HAP-1 (cell line): ENCODE measurements around the gene SF3A1.

Experiments used
- DNase-seq, 2 experiments: peaks; one replicate each; pipeline ENCODE4 v3.0.0-alpha.2; 2016 to 2020; ENCODE audit warnings: low spot score in 2 of 2
- H3K27me3 ChIP-seq: fragments of 250-450 bp; sonication (Bioruptor Pico); 2 replicates; pipeline ENCODE4 v1.5.1; 2020; ENCODE audit warnings: low read depth, mild to moderate bottlenecking, moderate library complexity
- H3K36me3 ChIP-seq: fragments of 250-450 bp; sonication (Bioruptor Pico); replicated peaks from 2 replicates; pipeline ENCODE4 v1.5.1; 2020; ENCODE audit warnings: mild to moderate bottlenecking
- H3K4me1 ChIP-seq: fragments of 250-450 bp; sonication (Bioruptor Pico); 2 replicates; pipeline ENCODE4 v1.5.1; 2020; ENCODE audit warnings: mild to moderate bottlenecking
- H3K4me3 ChIP-seq: fragments of 250-450 bp; sonication (Bioruptor Pico); 2 replicates; pipeline ENCODE4 v1.5.1; 2020; ENCODE audit warnings: mild to moderate bottlenecking, moderate library complexity
- H3K9me3 ChIP-seq: fragments of 250-450 bp; sonication (Bioruptor Pico); 2 replicates; pipeline ENCODE4 v1.5.1; 2020; ENCODE audit warnings: mild to moderate bottlenecking, moderate library complexity
- in situ Hi-C: fragments of 300-500 bp; cut with MboI; formaldehyde crosslinking; loops from 3 replicates; pipeline ENCODE4 v1.14.3; 2020; ENCODE audit warnings: low sequenced_read_pairs, inconsistent platforms, mixed read lengths

Gene SF3A1

DNA sequence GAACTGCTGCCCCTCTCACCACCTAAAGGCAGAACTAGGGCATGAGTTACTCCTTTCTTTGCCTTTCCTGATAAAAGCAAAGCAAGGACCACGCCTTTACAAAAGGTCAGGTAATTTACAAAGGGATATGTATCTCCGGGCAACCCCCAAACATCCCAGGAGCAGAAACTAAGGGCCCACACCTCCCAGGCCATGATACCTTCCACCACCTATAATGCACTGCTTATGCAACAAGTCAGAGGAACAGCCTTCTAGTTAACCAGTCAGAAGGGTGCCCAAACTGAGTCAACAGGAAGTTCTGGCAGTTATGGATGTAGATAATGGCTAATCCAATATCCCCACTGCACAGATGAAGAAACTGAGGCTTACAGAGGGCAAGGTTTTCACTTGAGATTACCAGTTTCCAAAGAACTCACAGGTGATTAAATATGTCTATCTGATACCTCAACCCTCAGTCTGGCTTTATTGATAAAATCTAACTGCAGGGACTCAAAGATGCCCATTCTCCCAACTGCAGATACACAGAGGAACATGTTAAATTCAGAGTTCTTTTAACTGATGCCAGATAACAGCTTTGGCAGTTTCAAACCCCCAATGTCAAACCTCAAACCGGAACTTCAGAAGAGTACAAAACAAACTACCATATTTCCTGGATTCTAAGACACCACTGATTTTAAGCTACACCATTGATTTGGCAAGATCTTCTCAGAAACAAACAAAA is 50.6 kb downstream of the SF3A1 start:
- no peak for DNase-seq
- Histone ChIP-seq H3K4me3 (no peak overlapping the region), H3K4me1 (no peaks in the 10 kb centered on the region), H3K9me3 (no peaks in the 10 kb centered on the region), H3K27me3 (no peaks in the 10 kb centered on the region), H3K36me3 (no peaks in the 10 kb centered on the region)
- in situ Hi-C loops = no loop called here

GRCh38 chr22:30305519-30305905 is 51.2 kb downstream of the SF3A1 start:
- Histone ChIP-seq H3K4me1 (no peaks in the 10 kb centered on the region), H3K36me3 (no peaks in the 10 kb centered on the region), H3K4me3 (no peak overlapping the region), H3K27me3 (no peaks in the 10 kb centered on the region), H3K9me3 (no peaks in the 10 kb centered on the region)
- no peak for DNase-seq
- in situ Hi-C loops = no loop called here

DNA sequence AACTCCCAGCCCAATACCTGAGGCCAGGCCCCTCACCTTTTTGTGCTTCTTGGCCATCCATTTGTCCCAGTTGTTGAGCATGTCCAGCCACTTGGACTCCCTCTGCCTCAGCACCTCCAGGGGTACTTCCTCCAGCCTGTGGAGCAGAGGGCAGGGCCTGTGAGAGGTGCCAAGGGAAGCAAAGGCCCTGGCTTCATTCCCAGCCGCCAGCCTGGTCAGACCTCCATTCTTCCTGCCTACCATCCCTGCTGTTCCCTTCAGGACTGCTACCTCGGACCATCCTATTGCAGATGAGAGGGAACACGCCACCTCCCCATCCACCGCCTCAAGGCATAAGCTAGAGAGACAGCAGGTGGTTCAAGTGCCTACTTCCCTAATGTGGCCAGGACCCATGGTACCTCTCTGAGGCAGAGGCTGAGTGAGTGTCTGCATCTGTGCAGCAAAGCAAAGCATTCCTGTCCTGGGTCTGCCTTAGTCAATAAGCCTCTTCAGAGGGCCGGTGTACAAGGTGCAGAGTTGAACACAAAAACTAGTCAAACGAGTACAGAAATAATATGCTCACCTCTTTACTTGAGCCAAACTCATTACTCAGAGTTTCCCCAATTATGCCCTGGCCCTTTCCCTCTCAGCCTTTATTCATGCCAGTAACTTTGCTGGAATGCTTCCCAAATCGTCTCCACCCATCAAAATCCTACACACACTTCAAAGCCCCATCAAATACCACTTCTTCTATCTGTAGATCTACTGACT is 52.0 kb downstream of the SF3A1 start:
- no peak for DNase-seq
- H3K4me1 ChIP-seq = no peaks in the 10 kb centered on the region
- in situ Hi-C loops = no loop called here
- H3K4me3 ChIP-seq = no peak overlapping the region
- no peaks in the 10 kb centered on the region for H3K9me3 ChIP-seq
- H3K27me3 ChIP-seq = no peaks in the 10 kb centered on the region
- H3K36me3 ChIP-seq = no peaks in the 10 kb centered on the region

DNA sequence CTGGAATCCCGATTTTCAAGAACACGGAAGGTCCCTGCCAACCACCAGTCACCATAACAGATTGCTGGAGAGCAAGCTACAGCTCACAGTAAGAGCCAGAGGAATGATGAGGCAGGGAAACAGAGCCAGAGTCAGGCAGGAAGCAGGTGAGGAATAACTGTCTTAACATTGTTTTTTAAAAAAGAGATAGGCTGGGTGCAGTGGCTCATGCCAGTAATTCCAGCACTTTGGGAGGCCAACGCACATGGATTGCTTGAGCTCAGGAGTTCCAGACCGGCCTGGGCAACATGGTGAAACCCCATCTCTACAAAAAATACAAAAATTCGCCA is 53.9 kb downstream of the SF3A1 start:
- H3K4me1 ChIP-seq = no peaks in the 10 kb centered on the region

DNA sequence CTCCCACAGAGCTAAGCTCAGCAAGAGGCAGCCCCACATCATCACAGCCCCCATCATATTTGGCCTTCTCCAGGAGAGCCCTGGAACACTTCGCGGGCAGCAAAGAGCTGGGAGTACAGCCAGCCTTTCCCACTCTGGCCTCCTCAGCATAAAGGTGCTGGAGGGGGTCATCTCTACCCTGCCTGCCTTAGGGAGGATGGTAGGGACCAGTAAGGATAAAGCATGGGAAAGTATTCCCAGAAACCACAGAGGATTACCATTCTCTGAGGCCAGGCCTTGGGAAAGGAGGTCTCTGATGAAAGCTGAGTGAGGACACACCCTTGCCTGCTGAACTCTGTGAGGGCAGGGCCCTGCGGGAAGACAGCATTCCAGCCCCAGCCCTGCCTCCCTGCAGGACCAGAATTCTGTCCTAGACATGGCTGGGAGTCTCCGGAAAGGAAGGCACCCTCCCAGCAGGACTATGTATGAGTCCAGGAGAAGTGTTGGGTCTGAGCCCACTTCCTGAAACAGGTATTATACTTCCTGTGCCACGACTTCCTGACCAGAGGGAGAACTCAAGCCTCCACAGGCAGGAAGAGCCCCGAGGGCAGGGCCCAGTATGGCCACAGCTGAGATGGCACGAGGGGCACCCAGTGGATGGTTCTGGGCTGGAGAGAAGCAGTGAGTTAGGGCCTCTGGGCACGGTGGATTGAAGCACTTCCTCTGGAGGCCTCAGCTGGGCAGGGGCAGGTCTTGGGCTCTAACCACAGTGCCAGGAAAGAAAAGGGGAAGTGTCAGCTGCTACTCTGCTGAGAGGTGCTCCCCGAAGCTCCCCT is 54.5 kb downstream of the SF3A1 start:
- no peaks in the 10 kb centered on the region; the same call in none of the 2 replicates for H3K36me3 ChIP-seq
- no peaks in the 10 kb centered on the region for H3K4me1 ChIP-seq
- H3K9me3 ChIP-seq = no peaks in the 10 kb centered on the region
- H3K27me3 ChIP-seq = no peaks in the 10 kb centered on the region
- H3K4me3 ChIP-seq = no peak overlapping the region
- in situ Hi-C loops = no loop called here
- no peak for DNase-seq

More for the DNA sequence above, 53.9 kb downstream of the SF3A1 start:
- no peak for DNase-seq
- Histone ChIP-seq H3K4me3 (no peak overlapping the region), H3K27me3 (no peaks in the 10 kb centered on the region), H3K9me3 (no peaks in the 10 kb centered on the region), H3K36me3 (no peaks in the 10 kb centered on the region; the same call in none of the 2 replicates)
- in situ Hi-C loops = no loop called here

DNA sequence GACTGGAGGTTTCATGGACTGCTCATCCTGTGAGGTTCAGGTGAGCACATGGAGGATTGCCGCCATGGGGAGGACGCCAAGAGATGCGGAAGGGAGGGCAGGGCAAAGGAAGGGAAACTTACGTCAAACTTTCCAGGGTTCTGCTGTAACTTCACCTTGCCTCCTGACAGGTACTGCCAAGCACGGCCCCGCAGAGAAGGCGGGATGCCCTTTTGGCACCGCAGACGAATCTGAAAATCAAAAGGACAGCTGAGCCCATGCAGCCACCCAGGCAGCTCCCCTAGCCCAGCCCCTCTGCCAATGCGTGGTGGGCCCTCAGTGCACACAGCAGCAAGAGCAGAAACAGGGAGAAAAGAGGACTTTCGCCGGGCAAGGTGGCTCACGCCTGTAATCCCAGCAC is 57.4 kb downstream of the SF3A1 start:
- no peak overlapping the region for H3K4me3 ChIP-seq
- no peaks in the 10 kb centered on the region for H3K4me1 ChIP-seq
- in situ Hi-C loops = no loop called here
- DNase-seq = no peak
- no peaks in the 10 kb centered on the region for H3K9me3 ChIP-seq
- no peaks in the 10 kb centered on the region for H3K27me3 ChIP-seq
- H3K36me3 ChIP-seq = no peaks in the 10 kb centered on the region; the same call in none of the 2 replicates

GRCh38 chr22:30297991-30298701 is 58.5 kb downstream of the SF3A1 start:
- no peak for DNase-seq
- H3K36me3 ChIP-seq = peaks cover 5% of the 10 kb centered on the region
- no peaks in the 10 kb centered on the region for H3K4me1 ChIP-seq
- in situ Hi-C loops = no loop called here
- no peak overlapping the region for H3K4me3 ChIP-seq
- H3K27me3 ChIP-seq = no peaks in the 10 kb centered on the region
- H3K9me3 ChIP-seq = no peaks in the 10 kb centered on the region

DNA sequence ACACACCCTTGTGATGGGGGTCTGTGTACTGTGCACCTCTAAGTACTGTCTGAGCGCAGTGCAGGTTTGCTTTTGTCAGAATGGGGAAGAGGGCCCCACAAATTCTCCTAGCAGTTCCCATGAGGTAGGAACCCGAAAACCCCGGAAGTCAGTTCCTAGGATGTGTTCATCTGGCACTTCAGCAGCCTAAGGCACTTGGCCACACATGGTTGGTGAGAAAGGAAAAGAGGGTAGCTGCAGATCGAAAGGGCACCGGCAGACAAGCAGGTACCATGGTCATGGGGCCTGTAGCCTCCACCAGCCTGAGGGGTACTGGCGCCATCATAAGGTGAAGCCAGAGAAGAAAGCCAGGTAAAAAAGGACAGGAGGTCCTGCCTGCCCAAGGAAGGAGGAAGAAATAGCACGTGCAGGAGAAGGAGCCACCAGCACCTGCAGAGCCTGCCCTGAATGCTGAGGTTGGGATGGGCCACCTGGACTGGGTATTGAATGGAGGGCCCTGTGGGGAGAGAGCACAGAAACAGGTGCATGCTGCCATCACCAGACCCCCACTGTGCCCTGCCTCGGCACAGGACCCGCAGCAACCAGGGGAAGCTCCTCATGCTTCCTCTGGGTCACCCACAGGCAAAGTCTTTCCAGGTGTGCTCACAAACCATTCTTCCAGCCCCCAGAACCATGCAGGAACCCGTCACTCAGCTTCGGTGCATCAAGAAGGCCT is 59.3 kb downstream of the SF3A1 start:
- DNase-seq = no peak
- no peaks in the 10 kb centered on the region for H3K27me3 ChIP-seq
- in situ Hi-C loops = no loop called here
- H3K4me1 ChIP-seq = no peaks in the 10 kb centered on the region
- H3K4me3 ChIP-seq = no peak overlapping the region
- H3K36me3 ChIP-seq = peaks cover 7% of the 10 kb centered on the region
- no peaks in the 10 kb centered on the region for H3K9me3 ChIP-seq

DNA sequence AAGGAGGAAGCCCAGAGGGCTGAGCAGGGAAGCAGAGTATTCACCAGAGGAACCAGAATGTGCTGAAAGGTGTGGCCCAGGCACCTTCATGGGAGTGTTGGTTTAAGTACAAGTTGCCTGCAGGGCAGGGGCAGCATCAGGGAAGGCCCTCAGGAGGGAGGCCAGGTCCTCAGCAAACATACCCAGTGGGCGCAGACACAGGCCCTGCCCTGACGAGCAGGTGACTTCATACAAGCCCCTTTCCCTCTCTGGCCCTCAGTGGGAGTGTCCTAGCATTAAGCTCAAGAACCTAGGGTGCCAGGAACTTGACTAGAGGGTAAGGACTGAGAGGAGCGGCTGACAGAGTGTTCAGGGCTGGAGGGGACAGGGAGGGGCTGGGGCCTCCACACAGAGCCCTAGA is 59.9 kb downstream of the SF3A1 start:
- in situ Hi-C loops = no loop called here
- H3K4me1 ChIP-seq = no peaks in the 10 kb centered on the region
- peaks cover 7% of the 10 kb centered on the region for H3K36me3 ChIP-seq
- DNase-seq = no peak
- no peak overlapping the region for H3K4me3 ChIP-seq
- no peaks in the 10 kb centered on the region for H3K27me3 ChIP-seq
- H3K9me3 ChIP-seq = no peaks in the 10 kb centered on the region

DNA sequence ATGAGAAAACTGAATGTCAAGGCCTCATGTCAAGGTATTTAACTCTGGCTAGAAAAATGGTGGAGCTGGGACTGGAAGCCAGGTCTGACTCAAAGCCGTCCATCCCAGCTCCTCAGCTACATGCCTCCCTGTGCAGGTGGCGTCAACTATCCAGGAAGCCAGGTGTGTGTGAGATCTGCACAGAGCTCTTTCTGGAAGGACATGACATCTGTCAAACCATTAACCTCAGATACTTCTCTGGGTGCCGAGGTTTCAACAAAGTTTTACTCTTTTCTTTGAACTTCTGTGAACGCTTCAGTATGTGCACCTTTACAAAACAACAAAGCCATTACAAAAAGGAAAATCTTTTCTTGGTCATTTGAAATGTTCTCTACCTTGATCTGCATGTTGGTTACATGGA is 60.4 kb downstream of the SF3A1 start:
- no peak overlapping the region for H3K4me3 ChIP-seq
- H3K27me3 ChIP-seq = no peaks in the 10 kb centered on the region
- H3K4me1 ChIP-seq = no peaks in the 10 kb centered on the region
- peaks cover 7% of the 10 kb centered on the region for H3K36me3 ChIP-seq
- in situ Hi-C loops = no loop called here
- no peak for DNase-seq
- H3K9me3 ChIP-seq = no peaks in the 10 kb centered on the region

DNA sequence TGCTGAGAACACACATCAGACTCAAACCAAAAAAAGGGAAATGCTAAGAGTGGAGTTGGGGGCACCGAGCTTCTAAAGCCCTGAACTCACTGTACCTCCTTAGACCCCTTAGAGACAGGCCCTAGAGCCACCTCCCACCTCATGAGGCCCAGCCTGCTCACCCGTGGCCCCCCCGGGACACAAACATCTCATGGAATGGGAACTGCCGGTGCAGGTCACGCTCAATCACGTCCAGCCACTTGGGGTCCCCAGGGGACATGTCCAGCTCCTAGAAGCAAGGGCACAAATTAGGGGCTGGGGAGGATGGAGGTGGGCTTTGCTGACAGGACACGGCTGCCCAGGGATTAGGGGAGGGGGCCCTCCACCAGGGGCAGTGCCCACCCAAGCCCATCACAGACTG is 61.1 kb downstream of the SF3A1 start:
- Histone ChIP-seq H3K4me1 (no peaks in the 10 kb centered on the region), H3K36me3 (peaks cover 7% of the 10 kb centered on the region), H3K9me3 (no peaks in the 10 kb centered on the region), H3K4me3 (no peak overlapping the region), H3K27me3 (no peaks in the 10 kb centered on the region)
- in situ Hi-C loops = no loop called here
- no peak for DNase-seq

- in situ Hi-C loops = no loop called here
- Histone ChIP-seq H3K4me3 (no peak overlapping the region), H3K9me3 (no peaks in the 10 kb centered on the region), H3K4me1 (peaks cover 3% of the 10 kb centered on the region), H3K27me3 (no peaks in the 10 kb centered on the region), H3K36me3 (peaks cover 7% of the 10 kb centered on the region)
- DNase-seq = no peak
These were observed 61.9 kb downstream of the SF3A1 start for GRCh38 chr22:30294830-30295229.

GRCh38 chr22:30294066-30294465 is 62.6 kb downstream of the SF3A1 start:
- Histone ChIP-seq H3K4me1 (peaks cover 4% of the 10 kb centered on the region), H3K9me3 (no peaks in the 10 kb centered on the region), H3K36me3 (peaks cover 7% of the 10 kb centered on the region), H3K27me3 (no peaks in the 10 kb centered on the region), H3K4me3 (no peak overlapping the region)
- in situ Hi-C loops = no loop called here
- no peak for DNase-seq
